Karpas-422 (cell line): ENCODE measurements around the gene COL8A2. TPM values are rescaled to one million over a fixed set of nuclear protein-coding genes. Genes with fewer than 3 reads are reported as not detected.

Experiments used
- DNase-seq: peaks from one replicate; pipeline ENCODE4 v3.0.0-alpha.2; 2015
- H2AFZ ChIP-seq: fragments of 200-600 bp; sonication (generic); 2 replicates; pipeline ENCODE4 v1.6.1; 2014; ENCODE audit warnings: antibody characterized with exemption, low read length, mixed read lengths
- H3K27ac ChIP-seq: fragments of 200-600 bp; sonication (generic); 2 replicates; pipeline ENCODE4 v1.5.1; 2014; ENCODE audit warnings: mild to moderate bottlenecking, low read length, moderate library complexity
- H3K27me3 ChIP-seq: fragments of 200-600 bp; sonication (generic); 2 replicates; pipeline ENCODE4 v1.6.1; 2014; ENCODE audit warnings: low read length, mixed read lengths
- H3K36me3 ChIP-seq: fragments of 200-600 bp; sonication (generic); 2 replicates; pipeline ENCODE4 v1.6.1; 2014; ENCODE audit warnings: low read length, mixed read lengths; ENCODE audit not compliant: insufficient read depth
- H3K4me1 ChIP-seq: fragments of 200-600 bp; sonication (generic); 2 replicates; pipeline ENCODE4 v1.6.1; 2014; ENCODE audit warnings: mild to moderate bottlenecking, low read length, mixed read lengths
- H3K4me2 ChIP-seq: fragments of 200-600 bp; sonication (generic); 2 replicates; pipeline ENCODE4 v1.6.1; 2014; ENCODE audit warnings: low read length, low read depth, mild to moderate bottlenecking; ENCODE audit not compliant: poor library complexity, severe bottlenecking
- H3K4me3 ChIP-seq: fragments of 200-600 bp; sonication (generic); 2 replicates; pipeline ENCODE4 v1.5.1; 2014; ENCODE audit warnings: mild to moderate bottlenecking, antibody characterized with exemption, low read length, mixed read lengths
- H3K79me2 ChIP-seq: fragments of 200-600 bp; sonication (generic); 2 replicates; pipeline ENCODE4 v1.6.1; 2014; ENCODE audit warnings: mild to moderate bottlenecking, low read length, mixed read lengths
- H3K9ac ChIP-seq: fragments of 200-600 bp; sonication (generic); 2 replicates; pipeline ENCODE4 v1.6.0; 2014; ENCODE audit warnings: low read length
- H3K9me2 ChIP-seq: fragments of 200-600 bp; sonication (generic), shearing (Covaris generic); replicated peaks from 2 replicates; pipeline ENCODE4 v1.6.0; 2014; ENCODE audit warnings: mild to moderate bottlenecking, low read length, moderate library complexity; ENCODE audit not compliant: insufficient read depth
- H3K9me3 ChIP-seq: fragments of 300-700, 200-600 bp; sonication (generic); 2 replicates; pipeline ENCODE4 v1.6.1; 2014; ENCODE audit warnings: low read length, mixed read lengths
- H4K20me1 ChIP-seq: fragments of 200-600 bp; sonication (generic); 2 replicates; pipeline ENCODE4 v1.6.1; 2014; ENCODE audit warnings: mild to moderate bottlenecking, antibody characterized with exemption, low read length, low read depth; ENCODE audit not compliant: insufficient read depth
- total RNA-seq: library from RNA; depleted of rRNA; stranded (reverse); fragments of >200 nt; shearing (Covaris generic); gene quantifications from 2 replicates; pipeline ENCODE4 v1.2.3, GENCODE V29; 2014; ENCODE audit warnings: low replicate concordance

Gene COL8A2
- total RNA-seq, 1 experiment from 2014 or later: not detected

GRCh38 chr1:36119456-36119855 is 5.6 kb downstream of the COL8A2 start:
- Histone ChIP-seq H3K79me2 (no peaks in the 10 kb centered on the region), H3K9me3 (no peaks in the 10 kb centered on the region), H3K9ac (no peak overlapping the region), H3K36me3 (no peaks in the 10 kb centered on the region), H3K4me1 (peaks cover 7% of the 10 kb centered on the region), H2AFZ (no peak overlapping the region), H3K27me3 (no peaks in the 10 kb centered on the region), H4K20me1 (no peaks in the 10 kb centered on the region), H3K4me3 (no peak overlapping the region), H3K9me2 (no peaks in the 10 kb centered on the region), H3K27ac (no peak overlapping the region), H3K4me2 (no peak overlapping the region)
- no peak for DNase-seq

GRCh38 chr1:36118447-36119204 is 6.4 kb downstream of the COL8A2 start:
- DNase-seq: no peak
- Histone ChIP-seq H3K4me1 (peaks cover 7% of the 10 kb centered on the region), H3K4me3 (no peak overlapping the region), H3K36me3 (no peaks in the 10 kb centered on the region), H2AFZ (no peak overlapping the region), H3K9ac (no peak overlapping the region), H3K27ac (no peak overlapping the region), H3K27me3 (no peaks in the 10 kb centered on the region), H3K4me2 (no peak overlapping the region), H3K9me3 (no peaks in the 10 kb centered on the region), H3K79me2 (no peaks in the 10 kb centered on the region), H4K20me1 (no peaks in the 10 kb centered on the region), H3K9me2 (no peaks in the 10 kb centered on the region)

- DNase-seq: no peak
- Histone ChIP-seq H4K20me1 (0 out of 2 replicates have a peak, but pooled peaks cover 3% of the 10 kb centered on the region), H3K9me3 (no peaks in the 10 kb centered on the region), H3K79me2 (no peaks in the 10 kb centered on the region), H2AFZ (no peak overlapping the region), H3K4me3 (no peak overlapping the region), H3K27me3 (no peaks in the 10 kb centered on the region), H3K27ac (no peak overlapping the region), H3K36me3 (no peaks in the 10 kb centered on the region), H3K4me1 (no peaks in the 10 kb centered on the region), H3K9ac (no peak overlapping the region), H3K9me2 (no peaks in the 10 kb centered on the region), H3K4me2 (no peak overlapping the region)
These were observed 8.1 kb downstream of the COL8A2 start for GRCh38 chr1:36116901-36117300.

- H3K9me2 ChIP-seq: no peaks in the 10 kb centered on the region
- 0 out of 2 replicates have a peak, but pooled peaks cover 3% of the 10 kb centered on the region for H4K20me1 ChIP-seq
- no peaks in the 10 kb centered on the region for H3K36me3 ChIP-seq
- H3K9me3 ChIP-seq: no peaks in the 10 kb centered on the region
- no peak for DNase-seq
- H3K27ac ChIP-seq: no peak overlapping the region
- H3K4me1 ChIP-seq: no peaks in the 10 kb centered on the region
- no peaks in the 10 kb centered on the region for H3K27me3 ChIP-seq
- no peak overlapping the region for H3K4me2 ChIP-seq
- no peak overlapping the region for H2AFZ ChIP-seq
- H3K9ac ChIP-seq: no peak overlapping the region
- H3K79me2 ChIP-seq: no peaks in the 10 kb centered on the region
- no peak overlapping the region for H3K4me3 ChIP-seq
These were observed 9.1 kb downstream of the COL8A2 start for GRCh38 chr1:36115931-36116330.

DNA sequence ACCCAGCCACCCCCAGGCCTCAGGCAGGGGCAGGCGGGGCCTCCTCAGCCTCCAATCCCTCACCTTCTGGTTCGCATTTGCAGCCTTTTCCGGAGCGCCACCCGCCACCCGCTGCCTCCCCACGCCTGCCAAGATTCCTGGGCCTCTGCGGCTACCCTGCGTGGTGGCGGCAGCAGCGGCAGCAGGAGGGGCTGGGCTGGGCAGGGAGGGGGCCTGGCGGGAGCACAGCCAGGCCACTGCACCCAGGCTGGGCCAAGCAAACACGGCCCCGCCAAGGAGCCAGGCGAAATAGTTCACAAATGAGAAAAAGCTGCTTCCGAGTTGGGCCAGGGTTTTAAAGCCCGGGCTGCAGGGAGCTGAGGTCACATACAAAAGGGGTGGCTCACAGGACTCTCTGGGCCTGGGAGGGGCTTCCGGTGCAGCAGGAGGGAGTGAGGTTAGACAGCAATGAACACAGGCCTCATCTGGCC is 9.8 kb downstream of the COL8A2 start:
- Histone ChIP-seq H3K79me2 (no peaks in the 10 kb centered on the region), H3K36me3 (no peaks in the 10 kb centered on the region), H3K4me2 (no peak overlapping the region)

GRCh38 chr1:36114371-36114770 is 10.7 kb downstream of the COL8A2 start:
- Histone ChIP-seq H3K36me3 (no peaks in the 10 kb centered on the region), H2AFZ (no peak overlapping the region), H3K4me3 (no peak overlapping the region), H3K9me2 (no peaks in the 10 kb centered on the region), H3K4me2 (no peak overlapping the region), H4K20me1 (0 out of 2 replicates have a peak, but pooled peaks cover 3% of the 10 kb centered on the region), H3K79me2 (no peaks in the 10 kb centered on the region), H3K4me1 (no peaks in the 10 kb centered on the region), H3K9me3 (no peaks in the 10 kb centered on the region), H3K9ac (no peak overlapping the region), H3K27me3 (no peaks in the 10 kb centered on the region), H3K27ac (no peak overlapping the region)
- no peak for DNase-seq

More for the DNA sequence above, 9.8 kb downstream of the COL8A2 start:
- Histone ChIP-seq H3K27me3 (no peaks in the 10 kb centered on the region), H3K4me3 (no peak overlapping the region), H4K20me1 (0 out of 2 replicates have a peak, but pooled peaks cover 3% of the 10 kb centered on the region), H3K9me3 (no peaks in the 10 kb centered on the region), H3K9me2 (no peaks in the 10 kb centered on the region), H3K9ac (no peak overlapping the region), H3K4me1 (no peaks in the 10 kb centered on the region), H2AFZ (no peak overlapping the region), H3K27ac (no peak overlapping the region)
- no peak for DNase-seq

GRCh38 chr1:36112823-36113222 is 12.2 kb downstream of the COL8A2 start:
- Histone ChIP-seq H4K20me1 (0 out of 2 replicates have a peak, but pooled peaks cover 3% of the 10 kb centered on the region), H3K27me3 (no peaks in the 10 kb centered on the region), H2AFZ (no peak overlapping the region), H3K27ac (no peak overlapping the region), H3K4me2 (no peak overlapping the region), H3K4me1 (no peaks in the 10 kb centered on the region), H3K9me2 (no peaks in the 10 kb centered on the region), H3K9ac (no peak overlapping the region), H3K9me3 (no peaks in the 10 kb centered on the region), H3K4me3 (no peak overlapping the region), H3K79me2 (no peaks in the 10 kb centered on the region), H3K36me3 (no peaks in the 10 kb centered on the region)
- DNase-seq: no peak

GRCh38 chr1:36111151-36111550 is 13.9 kb downstream of the COL8A2 start:
- Histone ChIP-seq H4K20me1 (0 out of 2 replicates have a peak, but pooled peaks cover 3% of the 10 kb centered on the region), H3K4me3 (no peak overlapping the region), H3K36me3 (no peaks in the 10 kb centered on the region), H3K27me3 (no peaks in the 10 kb centered on the region), H3K27ac (no peak overlapping the region), H3K4me1 (no peaks in the 10 kb centered on the region), H3K79me2 (no peaks in the 10 kb centered on the region), H3K4me2 (no peak overlapping the region), H3K9me2 (no peaks in the 10 kb centered on the region), H3K9ac (no peak overlapping the region), H2AFZ (no peak overlapping the region), H3K9me3 (no peaks in the 10 kb centered on the region)
- no peak for DNase-seq
